PC-9 (cell line): ENCODE results near the gene LGALS9.

Experiments
- CTCF ChIP-seq: fragments of 200-600 bp; sonication (generic); conservative IDR thresholded peaks from 2 replicates; pipeline ENCODE4 v1.6.1; 2017; ENCODE audit warnings: mixed run types, antibody characterized with exemption, mild to moderate bottlenecking, moderate library complexity
- EZH2 ChIP-seq: fragments of 200-600 bp; sonication (generic); IDR thresholded peaks from 2 replicates; pipeline ENCODE4 v1.8.0; 2017; ENCODE audit warnings: antibody characterized with exemption, low read depth

- TF ChIP-seq CTCF (no peak), EZH2 (no peak)
These were observed 2.5 kb downstream of the LGALS9 start for GRCh38 chr17:27633312-27634025.
